Small intestine (tissue), 7 donors: ENCODE results near the gene EPB41L4B. TPM values are rescaled to one million over a fixed set of nuclear protein-coding genes. Genes with fewer than 3 reads are reported as not detected.

ENCODE experiments used
- DNase-seq, 2 donors: peaks; one replicate each; pipeline versions ENCODE4 v3.0.0 to v3.0.0-alpha.2; 2013
- FAIRE-seq: peaks from 2 replicates; lab custom pipeline; 2012; peaks lifted over from hg19 to GRCh38; lab: Jason Lieb, UNC
- H3K27ac ChIP-seq, 3 donors: one replicate each; pipeline ENCODE4 v1.5.1; 2013; ENCODE audit warnings: low read length in 2 of 3, mild to moderate bottlenecking in 2 of 3, control low read depth in 1 of 3, inconsistent platforms in 1 of 3, low read depth in 1 of 3, moderate library complexity in 1 of 3
- H3K27me3 ChIP-seq, 3 donors: one replicate each; pipeline ENCODE4 v1.6.1; 2013; ENCODE audit warnings: low read length in 3 of 3, inconsistent platforms in 1 of 3; ENCODE audit not compliant: control insufficient read depth in 3 of 3, insufficient read depth in 3 of 3
- H3K36me3 ChIP-seq, 3 donors: one replicate each; pipeline ENCODE4 v1.6.1; 2013; ENCODE audit warnings: low read length in 3 of 3, inconsistent platforms in 1 of 3, low read depth in 1 of 3, mild to moderate bottlenecking in 1 of 3, moderate library complexity in 1 of 3; ENCODE audit not compliant: control insufficient read depth in 3 of 3, insufficient read depth in 2 of 3
- H3K4me1 ChIP-seq, 3 donors: one replicate each; pipeline ENCODE4 v1.6.1; 2013; ENCODE audit warnings: low read length in 2 of 3, inconsistent platforms in 1 of 3, low read depth in 1 of 3, mild to moderate bottlenecking in 1 of 3, moderate library complexity in 1 of 3; ENCODE audit not compliant: control insufficient read depth in 3 of 3, insufficient read depth in 2 of 3
- H3K4me3 ChIP-seq, 3 donors: one replicate each; pipeline ENCODE4 v1.5.1; 2013; ENCODE audit warnings: low read length in 3 of 3, control low read depth in 1 of 3, inconsistent platforms in 1 of 3, low read depth in 1 of 3, mild to moderate bottlenecking in 1 of 3, moderate library complexity in 1 of 3
- H3K9me3 ChIP-seq, 2 donors: one replicate each; pipeline ENCODE4 v1.6.1; 2013; ENCODE audit warnings: low read depth in 1 of 2, low read length in 1 of 2; ENCODE audit not compliant: control insufficient read depth in 2 of 2, insufficient read depth in 1 of 2
- WGBS, 3 donors: extraction: QIAGEN DNeasy Blood & Tissue Kit; methylation state at CpG; one replicate each; pipeline ENCODE4 v1.1.7; 2013; 5-methylcytosine and 5-hydroxymethylcytosine counted together
- polyA plus RNA-seq, 4 donors: library from polyadenylated mRNA; stranded (reverse) in 3 of 4; unstranded in 1 of 4; fragments of 200-250 nt in 3 of 4; fragments of 120-200 nt in 1 of 4; gene quantifications; one replicate each; pipeline versions ENCODE4 v1.2.1 to v1.2.3, GENCODE V29; 2013
- donor health status: healthy with polysubstance abuse.
- donor health status: control.
- donor health status: control.
- donor health status: Bipolar disorder and iron deficiency.
- donor health status: healthy.

Gene EPB41L4B
- polyA plus RNA-seq, 4 donors: 22.1 to 126 (median 67.7) TPM

DNA sequence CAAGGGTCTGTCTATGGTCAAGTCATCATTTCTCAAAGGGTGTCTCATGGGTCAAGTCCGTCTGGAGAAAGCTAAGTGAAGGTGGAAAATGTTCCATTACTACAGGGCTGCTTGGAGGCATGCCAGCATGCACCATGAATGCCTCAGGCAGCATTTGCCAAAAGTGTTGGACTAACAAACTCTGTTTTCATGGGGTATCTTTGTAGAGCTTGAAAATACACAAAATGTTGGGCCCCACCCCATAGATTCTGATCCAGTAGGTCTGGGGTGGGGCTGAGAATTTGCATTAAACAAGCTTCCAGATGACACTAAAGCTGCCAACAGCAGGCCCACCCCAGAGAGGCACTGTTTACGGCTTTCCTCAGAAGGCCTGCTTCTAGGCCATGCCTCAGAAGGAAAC lies 78.8 kb downstream of the EPB41L4B start:
- peaks cover 0 to 4% of the 10 kb centered on the region in 2 donors for H3K9me3 ChIP-seq
- WGBS, 3 donors: 60 to 69% (median 65%) methylated on average over 2 of the region's 2 CpGs
- no peak overlapping the region for H3K27ac ChIP-seq
- no peaks in the 10 kb centered on the region for H3K27me3 ChIP-seq
- H3K36me3 ChIP-seq: peaks cover 0 to 23% (median 10%) of the 10 kb centered on the region in 3 donors
- no peaks in the 10 kb centered on the region for H3K4me1 ChIP-seq
- H3K4me3 ChIP-seq: no peak overlapping the region
- no peak for DNase-seq
- no peak for FAIRE-seq

DNA sequence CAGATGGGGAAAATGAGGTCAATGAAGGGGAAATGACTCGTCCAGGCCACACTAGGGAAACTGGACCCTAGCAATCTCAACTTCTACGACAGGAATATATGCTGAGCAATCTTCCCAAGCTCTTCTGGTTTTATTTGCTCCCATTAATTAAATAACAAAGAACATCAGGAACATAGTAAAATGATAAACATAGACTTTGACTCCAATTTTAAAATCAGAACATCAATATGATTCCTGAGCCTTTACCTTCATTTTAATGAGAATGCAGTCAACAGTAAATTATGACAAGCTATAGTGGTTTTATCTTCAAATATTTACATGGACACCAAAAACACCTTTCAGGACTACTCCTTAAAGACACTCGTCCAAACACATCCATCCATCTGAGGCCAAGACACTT lies 79.7 kb downstream of the EPB41L4B start:
- Histone ChIP-seq H3K9me3 (peaks cover 0 to 4% of the 10 kb centered on the region in 2 donors), H3K27ac (no peak overlapping the region), H3K4me3 (no peak overlapping the region), H3K27me3 (no peaks in the 10 kb centered on the region), H3K4me1 (no peaks in the 10 kb centered on the region), H3K36me3 (peaks cover 0 to 20% (median 10%) of the 10 kb centered on the region in 3 donors)
- DNase-seq: no peak
- 67 to 80% (median 79%) methylated on average over 3 of the region's 3 CpGs for WGBS, 3 donors
- FAIRE-seq: no peak

DNA sequence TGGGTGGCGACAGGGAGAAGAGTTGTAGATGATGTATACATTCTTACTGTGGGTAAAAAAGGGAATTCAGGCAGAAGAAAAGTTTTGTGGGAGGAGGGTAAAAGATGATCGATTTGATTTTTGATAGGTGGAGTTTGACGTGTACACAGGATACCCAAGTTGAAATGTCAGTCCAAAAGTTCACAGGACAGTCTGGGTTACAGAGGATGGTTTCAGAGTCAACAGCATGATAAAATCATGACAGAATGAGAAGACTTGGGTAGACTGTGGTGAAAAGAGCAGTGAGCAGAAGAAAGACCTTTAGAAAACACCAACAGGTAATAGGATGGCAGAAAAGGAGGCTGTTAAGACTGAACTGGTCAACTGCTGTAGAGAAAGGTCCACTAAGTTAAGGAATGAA lies 81.6 kb downstream of the EPB41L4B start:
- H3K4me3 ChIP-seq: no peak overlapping the region
- H3K36me3 ChIP-seq: peaks cover 0 to 20% (median 10%) of the 10 kb centered on the region in 3 donors
- DNase-seq (no peak), FAIRE-seq (no peak)
- WGBS, 3 donors: 92 to 95% (median 94%) methylated on average over 3 of the region's 3 CpGs
- H3K4me1 ChIP-seq: no peaks in the 10 kb centered on the region
- H3K27me3 ChIP-seq: no peaks in the 10 kb centered on the region
- no peak overlapping the region for H3K27ac ChIP-seq
- H3K9me3 ChIP-seq: peaks cover 0 to 4% of the 10 kb centered on the region in 2 donors

DNA sequence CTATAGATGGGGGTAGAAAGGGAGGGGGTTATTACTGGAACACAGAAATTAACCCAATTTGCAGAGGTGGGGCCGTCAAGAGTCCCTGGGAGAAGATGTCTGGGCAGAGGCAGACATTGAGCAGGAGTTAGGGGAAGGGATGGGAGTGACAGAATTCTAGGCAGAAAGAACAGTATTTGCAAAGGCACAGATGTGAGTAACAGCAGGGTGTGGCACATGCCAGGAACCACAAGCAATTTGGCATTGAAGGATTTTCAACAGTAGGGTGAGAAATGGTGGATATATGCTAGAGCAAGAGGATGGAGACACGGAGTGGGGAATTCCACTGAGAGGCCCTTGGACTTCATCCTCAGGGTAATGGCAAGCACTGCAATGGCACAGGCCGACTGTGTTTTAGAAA lies 82.2 kb downstream of the EPB41L4B start:
- no peaks in the 10 kb centered on the region for H3K4me1 ChIP-seq
- WGBS, 3 donors: 81 to 89% (median 87%) methylated on average over 3 of the region's 3 CpGs
- no peaks in the 10 kb centered on the region for H3K27me3 ChIP-seq
- H3K9me3 ChIP-seq: peaks cover 0 to 4% of the 10 kb centered on the region in 2 donors
- H3K4me3 ChIP-seq: no peak overlapping the region
- no peak overlapping the region for H3K27ac ChIP-seq
- peaks cover 0 to 19% (median 10%) of the 10 kb centered on the region in 3 donors for H3K36me3 ChIP-seq
- DNase-seq: no peak
- FAIRE-seq: no peak

DNA sequence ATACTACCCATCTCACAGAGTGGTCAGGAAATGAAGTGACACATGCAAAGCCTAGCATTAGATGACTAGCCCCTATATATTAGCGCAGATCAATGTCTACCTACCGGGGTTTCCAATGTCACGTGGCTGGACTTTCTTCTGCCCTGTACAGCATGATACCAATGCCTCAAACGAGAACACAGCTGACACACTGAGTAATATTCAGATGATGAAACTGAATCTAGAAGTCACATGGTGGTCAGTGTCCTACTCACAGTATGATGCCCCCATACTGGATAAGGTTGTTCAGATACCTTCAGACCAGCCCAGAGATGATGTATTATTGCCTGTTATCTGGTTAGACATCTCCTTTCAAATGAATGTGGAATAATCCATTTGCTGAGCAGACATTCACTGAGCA lies 82.7 kb downstream of the EPB41L4B start:
- DNase-seq (no peak), FAIRE-seq (no peak)
- Histone ChIP-seq H3K36me3 (peaks cover 0 to 16% (median 10%) of the 10 kb centered on the region in 3 donors), H3K4me1 (no peaks in the 10 kb centered on the region), H3K4me3 (no peak overlapping the region), H3K9me3 (peaks cover 0 to 4% of the 10 kb centered on the region in 2 donors), H3K27ac (no peak overlapping the region), H3K27me3 (no peaks in the 10 kb centered on the region)
- 78 to 87% (median 81%) methylated on average over 4 of the region's 4 CpGs for WGBS, 3 donors

DNA sequence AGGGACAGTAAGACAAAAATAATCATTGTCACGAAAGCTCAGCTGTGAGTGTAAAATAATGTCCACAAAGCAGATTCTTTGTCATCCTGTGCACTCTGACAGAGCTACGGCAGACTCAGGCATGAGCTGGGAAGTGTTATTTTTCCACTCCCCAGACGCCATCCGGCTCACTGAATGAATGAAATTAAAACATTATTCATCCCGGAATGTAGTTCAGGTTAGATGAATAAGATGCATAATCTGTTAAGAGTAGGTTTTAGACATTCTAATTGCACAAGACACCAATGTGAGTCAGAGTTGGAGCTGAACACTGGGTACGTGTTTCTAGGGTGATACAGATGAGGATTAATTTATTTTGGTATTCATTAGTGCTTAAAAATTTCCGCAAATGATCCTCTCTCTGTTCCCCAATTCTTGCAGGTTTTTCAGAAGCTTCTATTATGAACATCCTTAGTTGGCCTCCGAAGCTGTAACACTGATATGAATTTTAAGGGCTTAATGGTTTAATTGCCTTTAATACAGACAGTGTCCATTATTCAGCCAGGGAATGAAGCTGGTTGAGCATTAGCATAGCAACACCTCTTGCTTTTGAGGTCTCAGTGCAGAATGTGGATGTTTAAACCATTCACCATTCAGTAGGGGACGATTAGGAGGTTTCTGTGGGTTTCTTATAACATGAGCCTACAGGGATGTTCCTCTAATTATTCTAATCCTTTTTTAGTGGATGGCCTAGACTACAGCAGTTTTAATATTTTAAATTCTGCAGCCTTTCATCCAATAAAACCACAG lies 88.2 kb downstream of the EPB41L4B start:
- Histone ChIP-seq H3K4me3 (no peak overlapping the region), H3K27me3 (peaks cover 0 to 4% (median 3%) of the 10 kb centered on the region in 3 donors), H3K9me3 (no peaks in the 10 kb centered on the region), H3K4me1 (no peaks in the 10 kb centered on the region), H3K36me3 (peaks cover 0 to 2% (median 0%) of the 10 kb centered on the region in 3 donors), H3K27ac (no peak overlapping the region)
- DNase-seq: no peak
- FAIRE-seq: no peak
- 61 to 67% (median 61%) methylated on average over 9 of the region's 9 CpGs for WGBS, 3 donors

DNA sequence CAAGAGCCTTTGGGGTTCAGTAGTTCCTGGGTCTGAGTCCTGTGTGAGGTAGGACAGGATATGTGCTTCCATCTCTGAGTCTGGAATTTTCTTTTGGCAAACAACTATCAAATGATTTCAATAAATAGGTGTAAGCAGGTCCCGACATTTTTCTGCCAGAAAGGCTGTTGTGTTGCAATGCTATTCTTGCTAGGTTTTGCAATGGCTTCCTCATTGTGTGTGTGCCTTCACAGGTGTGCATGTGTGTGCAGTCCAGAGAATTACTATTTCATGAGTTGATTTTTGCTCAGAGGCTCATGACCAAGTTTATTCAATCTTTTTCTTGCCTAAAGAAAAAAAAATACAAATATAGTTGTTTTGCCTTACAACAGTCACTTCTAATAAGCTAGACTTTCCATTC lies 89.3 kb downstream of the EPB41L4B start:
- no peaks in the 10 kb centered on the region for H3K4me1 ChIP-seq
- H3K9me3 ChIP-seq: no peaks in the 10 kb centered on the region
- no peak overlapping the region for H3K27ac ChIP-seq
- no peak for DNase-seq
- peaks cover 0 to 6% (median 3%) of the 10 kb centered on the region in 3 donors for H3K27me3 ChIP-seq
- 50 to 75% (median 52%) methylated on average over 1 of the region's 1 CpG for WGBS, 3 donors
- no peak for FAIRE-seq
- H3K4me3 ChIP-seq: no peak overlapping the region
- no peaks in the 10 kb centered on the region for H3K36me3 ChIP-seq

DNA sequence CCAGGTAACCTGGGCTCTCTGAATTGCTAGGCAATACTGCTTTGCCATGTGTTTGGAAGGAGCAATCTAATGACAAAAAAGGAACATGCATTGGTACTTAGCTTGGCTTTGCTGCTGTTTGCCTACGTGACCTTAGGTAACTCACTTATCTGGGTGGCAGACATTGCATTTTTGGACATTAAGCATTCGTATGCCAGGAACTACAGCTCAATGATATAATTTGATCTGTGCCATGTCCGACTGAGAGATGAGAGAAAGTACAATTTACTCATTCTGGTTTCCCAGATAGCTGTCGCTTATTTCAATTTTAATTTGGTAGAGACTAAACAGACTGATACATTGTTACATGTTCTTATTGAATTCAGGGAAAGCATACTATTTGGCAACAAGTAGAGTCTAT lies 90.6 kb downstream of the EPB41L4B start:
- DNase-seq: no peak
- no peak for FAIRE-seq
- Histone ChIP-seq H3K27me3 (peaks cover 0 to 6% (median 5%) of the 10 kb centered on the region in 3 donors), H3K4me3 (no peak overlapping the region), H3K27ac (no peak overlapping the region), H3K36me3 (no peaks in the 10 kb centered on the region), H3K4me1 (no peaks in the 10 kb centered on the region), H3K9me3 (no peaks in the 10 kb centered on the region)
- WGBS, 3 donors: 80 to 89% (median 81%) methylated on average over 4 of the region's 4 CpGs
